ENCODE measurements around the gene RANBP2.
"Not testable (repeated sequence)": the region's sequence is repeated elsewhere in the genome, so short reads cannot be mapped to it uniquely, and the experiment has no call there.

DNA sequence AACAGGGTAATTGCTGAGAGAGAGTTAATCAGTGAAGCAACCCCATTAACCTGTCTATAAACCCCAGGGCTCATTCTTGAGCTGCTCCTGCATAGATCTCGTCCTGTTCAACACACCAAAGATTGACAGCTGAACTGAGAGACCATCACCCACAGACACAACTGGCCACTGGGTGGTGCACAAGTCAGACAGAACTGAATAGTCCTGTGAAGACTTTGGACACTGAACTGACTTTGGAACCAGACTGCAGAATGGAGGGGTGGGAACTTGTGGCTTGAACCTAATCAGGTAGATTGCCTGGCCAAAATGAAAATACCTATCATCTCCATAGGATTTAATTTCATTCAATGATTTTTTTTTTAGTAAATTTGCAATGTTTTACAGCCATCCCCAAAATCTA lies 29.3 kb upstream of the RANBP2 start:
- not testable (repeated sequence) for TF ChIP-seq POLR2AphosphoS5, EP300 (IDR thresholded peaks at IDR 0.05)

All from suprapubic skin (tissue), 4 donors.